ENCODE data around the gene TOX3. TPM values are rescaled to one million over a fixed set of nuclear protein-coding genes. Genes with fewer than 3 reads are reported as not detected.
A peak's percentile ranks its signal among the peaks of the same experiment; 100 is the strongest.

TOX3 gene
- 1 to 10 TPM in 2 of 4 donors, under 1 TPM in 1, not detected in 1; 0.12 to 4.8 (median 2.0) TPM for total RNA-seq

DNA sequence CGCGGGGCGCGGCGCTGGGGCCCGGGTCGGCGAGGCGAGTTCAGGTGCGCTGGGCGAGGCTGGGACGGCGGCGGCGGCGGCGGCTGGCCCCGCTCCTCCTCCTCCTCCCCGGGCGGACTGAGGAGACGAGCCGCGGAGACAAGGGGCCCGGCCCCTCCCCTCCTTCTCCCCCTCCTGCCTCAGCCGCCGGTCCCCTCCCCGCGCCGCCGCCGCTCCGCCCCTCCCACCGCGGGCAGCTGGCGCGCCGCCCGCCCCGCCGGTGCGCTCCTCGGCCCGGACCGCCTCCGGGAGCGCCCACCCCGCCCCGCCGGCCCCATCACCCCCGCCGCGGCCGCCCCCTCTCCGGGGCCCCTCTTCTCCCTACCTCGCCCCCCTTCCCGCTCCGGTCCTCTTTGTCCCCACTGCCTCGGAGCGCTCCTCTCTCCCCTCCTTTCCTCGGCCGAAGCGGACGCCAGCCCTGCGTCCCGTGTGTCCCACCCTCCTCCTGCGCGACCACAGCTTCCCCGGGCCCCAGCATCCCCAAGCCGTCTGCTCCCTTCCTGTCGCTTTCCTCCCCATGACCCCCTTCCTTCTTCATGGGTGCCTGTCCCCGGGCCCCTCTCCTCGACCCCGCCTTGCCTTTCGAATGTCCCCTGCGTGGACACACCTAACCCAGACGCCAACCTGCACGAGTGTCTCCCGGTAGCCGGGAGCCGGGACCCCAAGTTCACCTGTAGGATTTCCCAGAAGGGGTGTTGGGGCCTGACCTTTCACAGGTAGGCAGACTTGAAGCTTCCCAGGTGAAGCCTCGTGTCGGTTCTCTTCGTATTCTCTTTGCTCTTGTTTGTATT, at the start of gene TOX3:
Gene TOX3, minus strand, starts transcription at position 140 of the 830 bp plus-strand sequence. CDS start 420 bp downstream, outside the sequence.
- TF ChIP-seq POLR2AphosphoS5 (IDR thresholded peaks at IDR 0.05) (no peak), POLR2A (IDR thresholded peaks at IDR 0.05) (no peak), EP300 (IDR thresholded peaks at IDR 0.05) (no peak), CTCF (IDR thresholded peaks at IDR 0.05) (no peak)
- Histone ChIP-seq H3K4me1 (peaks cover 0 to 26% (median 12%) of the 10 kb centered on the region in 3 donors), H3K4me3 (peak within 1 kb of the TSS in 1 of 2 donors; percentile 48), H3K9me3 (no peaks in the 10 kb centered on the region), H3K27me3 (peaks cover 80% of the 10 kb centered on the region), H3K36me3 (no peaks in the 10 kb centered on the region), H3K27ac (no peak within 1 kb of the TSS)
- 14 to 32% methylated on average over 5 to 16 of the region's 83 CpGs for WGBS, 2 donors (ENCODE audit: low coverage in 1 of 2)
- ATAC-seq, result no peak

GRCh38 chr16:52592778-52593177, 45.8 kb upstream of the TOX3 start:
- WGBS, 2 donors (ENCODE audit: low coverage in 1 of 2), result no CpG with 5 or more reads among the region's 2 CpGs
- no peak for ATAC-seq
- Histone ChIP-seq H3K27ac (no peak overlapping the region), H3K9me3 (no peaks in the 10 kb centered on the region), H3K36me3 (no peaks in the 10 kb centered on the region), H3K27me3 (peaks cover 4% of the 10 kb centered on the region), H3K4me1 (no peaks in the 10 kb centered on the region), H3K4me3 (no peak overlapping the region)
- no peak for TF ChIP-seq POLR2AphosphoS5 (IDR thresholded peaks at IDR 0.05)
- no peak for TF ChIP-seq EP300 (IDR thresholded peaks at IDR 0.05)
- no peak for TF ChIP-seq CTCF (IDR thresholded peaks at IDR 0.05)
- TF ChIP-seq POLR2A (IDR thresholded peaks at IDR 0.05), result no peak

GRCh38 chr16:52591934-52592592, 45.1 kb upstream of the TOX3 start:
- 29 to 30% methylated on average over 5 of the region's 5 CpGs for WGBS, 2 donors (ENCODE audit: low coverage in 1 of 2)
- peaks cover 4% of the 10 kb centered on the region for H3K27me3 ChIP-seq
- no peak overlapping the region for H3K4me3 ChIP-seq
- no peaks in the 10 kb centered on the region for H3K36me3 ChIP-seq
- no peak for TF ChIP-seq CTCF (IDR thresholded peaks at IDR 0.05)
- TF ChIP-seq POLR2AphosphoS5 (IDR thresholded peaks at IDR 0.05), result no peak
- no peak for TF ChIP-seq EP300 (IDR thresholded peaks at IDR 0.05)
- no peak for TF ChIP-seq POLR2A (IDR thresholded peaks at IDR 0.05)
- H3K4me1 ChIP-seq, result no peaks in the 10 kb centered on the region
- ATAC-seq, result no peak
- H3K9me3 ChIP-seq, result no peaks in the 10 kb centered on the region
- H3K27ac ChIP-seq, result no peak overlapping the region

- H3K36me3 ChIP-seq, result no peaks in the 10 kb centered on the region
- no peak overlapping the region for H3K27ac ChIP-seq
- peaks cover 4% of the 10 kb centered on the region for H3K27me3 ChIP-seq
- TF ChIP-seq POLR2A (IDR thresholded peaks at IDR 0.05) (no peak), EP300 (IDR thresholded peaks at IDR 0.05) (no peak), CTCF (IDR thresholded peaks at IDR 0.05) (no peak), POLR2AphosphoS5 (IDR thresholded peaks at IDR 0.05) (no peak)
- ATAC-seq, result no peak
- no peaks in the 10 kb centered on the region for H3K4me1 ChIP-seq
- WGBS, 2 donors (ENCODE audit: low coverage in 1 of 2), result 69% methylated on average over 4 to 5 of the region's 5 CpGs
- no peaks in the 10 kb centered on the region for H3K9me3 ChIP-seq
- H3K4me3 ChIP-seq, result no peak overlapping the region
Observed at GRCh38 chr16:52591471-52591870, 44.5 kb upstream of the TOX3 start.

Measured in gastroesophageal sphincter (tissue), 4 donors.